Measurements from ENCODE around the gene AKAP13.

GRCh38 chr15:85598219-85598618 is 217.8 kb downstream of the AKAP13 start:
- TF ChIP-seq CTCF (IDR thresholded peaks at IDR 0.05) (no peak), POLR2A (IDR thresholded peaks at IDR 0.05) (no peak)

Measured in testis (tissue), 2 donors.